ENCODE data around the gene THSD7A.
"Not testable (repeated sequence)": the region's sequence is repeated elsewhere in the genome, so short reads cannot be mapped to it uniquely, and the experiment has no call there.

The THSD7A gene

GRCh38 chr7:11458736-11459483, 373.1 kb downstream of the THSD7A start:
- DNase-seq (ENCODE audit: low read depth) = peak; percentile 11

GRCh38 chr7:11457419-11457818, 374.6 kb downstream of the THSD7A start:
- DNase-seq (ENCODE audit: low read depth) = no peak

GRCh38 chr7:11456574-11456973, 375.4 kb downstream of the THSD7A start:
- no peak for DNase-seq (ENCODE audit: low read depth)

- no peak for DNase-seq (ENCODE audit: low read depth)
Observed at GRCh38 chr7:11452476-11452875, 379.5 kb downstream of the THSD7A start.

GRCh38 chr7:11450281-11450680, 381.7 kb downstream of the THSD7A start:
- DNase-seq (ENCODE audit: low read depth) = no peak

- DNase-seq (ENCODE audit: low read depth) = no peak
Observed at GRCh38 chr7:11449316-11449715, 382.7 kb downstream of the THSD7A start.

- no peak for DNase-seq (ENCODE audit: low read depth)
Observed at GRCh38 chr7:11448323-11448722, 383.7 kb downstream of the THSD7A start.

- DNase-seq (ENCODE audit: low read depth) = no peak
Observed at GRCh38 chr7:11447106-11447505, 384.9 kb downstream of the THSD7A start.

- not testable (repeated sequence) for DNase-seq (ENCODE audit: low read depth)
Observed at GRCh38 chr7:11443934-11444333, 388.1 kb downstream of the THSD7A start.

GRCh38 chr7:11437994-11438393, 394.0 kb downstream of the THSD7A start:
- DNase-seq (ENCODE audit: low read depth) = no peak

GRCh38 chr7:11436773-11437524, 395.0 kb downstream of the THSD7A start:
- no peak for DNase-seq (ENCODE audit: low read depth)

GRCh38 chr7:11436316-11436715, 395.7 kb downstream of the THSD7A start:
- no peak for DNase-seq (ENCODE audit: low read depth)

- DNase-seq (ENCODE audit: low read depth) = no peak
Observed at GRCh38 chr7:11434366-11434765, 397.6 kb downstream of the THSD7A start.

- no peak for DNase-seq (ENCODE audit: low read depth)
Observed at GRCh38 chr7:11430841-11431240, 401.2 kb downstream of the THSD7A start.

- no peak for DNase-seq (ENCODE audit: low read depth)
Observed at GRCh38 chr7:11430112-11430511, 401.9 kb downstream of the THSD7A start.

GRCh38 chr7:11428877-11429581, 403.0 kb downstream of the THSD7A start:
- no peak for DNase-seq (ENCODE audit: low read depth)

GRCh38 chr7:11427686-11428273, 404.2 kb downstream of the THSD7A start:
- peak; percentile 40 for DNase-seq (ENCODE audit: low read depth)

- DNase-seq (ENCODE audit: low read depth) = no peak
Observed at GRCh38 chr7:11424006-11424405, 408.0 kb downstream of the THSD7A start.

- DNase-seq (ENCODE audit: low read depth) = no peak
Observed at GRCh38 chr7:11420049-11420448, 411.9 kb downstream of the THSD7A start.

GRCh38 chr7:11416641-11417458, 415.1 kb downstream of the THSD7A start:
- no peak for DNase-seq (ENCODE audit: low read depth)

- DNase-seq (ENCODE audit: low read depth) = no peak
Observed at GRCh38 chr7:11415101-11415500, 416.9 kb downstream of the THSD7A start.

- no peak for DNase-seq (ENCODE audit: low read depth)
Observed at GRCh38 chr7:11413901-11414300, 418.1 kb downstream of the THSD7A start.

All from EH (cell line).